ENCODE measurements around the gene PTPRO. TPM values are rescaled to one million over a fixed set of nuclear protein-coding genes. Genes with fewer than 3 reads are reported as not detected.

Gene PTPRO
- total RNA-seq, 2 experiments from 2014 or later = 0.17 to 0.25 TPM

- H3K27ac Mint-ChIP-seq = no peak overlapping the region
- intact Hi-C loops (cut with micrococcal nuclease) = no loop called here
- no peaks in the 10 kb centered on the region for H3K9me3 Mint-ChIP-seq
- H3K36me3 Mint-ChIP-seq (ENCODE audit: low read depth) = no peaks in the 10 kb centered on the region
- no peak overlapping the region for H3K4me3 Mint-ChIP-seq
- CTCF ChIA-PET = interaction anchor here (0.6 kb wide), 1 partner anchor 228 kb away, joined by 5 read pairs; no protein-coding TSS in a partner anchor
- H3K27me3 Mint-ChIP-seq (ENCODE audit: low read depth) = no peaks in the 10 kb centered on the region
- no peaks in the 10 kb centered on the region for H3K4me1 Mint-ChIP-seq (ENCODE audit: low read depth)
- DNase-seq = no peak
Observed at GRCh38 chr12:15629108-15629507, 306.8 kb downstream of the PTPRO start.

- CTCF ChIA-PET = no interaction called here
- no peak for DNase-seq
- H3K36me3 Mint-ChIP-seq (ENCODE audit: low read depth) = no peaks in the 10 kb centered on the region
Observed at GRCh38 chr12:15629761-15630160, 307.5 kb downstream of the PTPRO start.

GRCh38 chr12:15631007-15631715 lies 308.9 kb downstream of the PTPRO start:
- DNase-seq = no peak
- Mint-ChIP-seq H3K4me1 (ENCODE audit: low read depth) (no peaks in the 10 kb centered on the region), H3K27me3 (ENCODE audit: low read depth) (no peaks in the 10 kb centered on the region), H3K36me3 (ENCODE audit: low read depth) (no peaks in the 10 kb centered on the region), H3K9me3 (no peaks in the 10 kb centered on the region), H3K4me3 (no peak overlapping the region), H3K27ac (no peak overlapping the region)
- CTCF ChIA-PET = no interaction called here
- intact Hi-C loops (cut with micrococcal nuclease) = no loop called here

More at GRCh38 chr12:15629761-15630160, 307.5 kb downstream of the PTPRO start:
- no peaks in the 10 kb centered on the region for H3K27me3 Mint-ChIP-seq (ENCODE audit: low read depth)
- no peaks in the 10 kb centered on the region for H3K4me1 Mint-ChIP-seq (ENCODE audit: low read depth)
- no peak overlapping the region for H3K27ac Mint-ChIP-seq
- intact Hi-C loops (cut with micrococcal nuclease) = no loop called here
- H3K4me3 Mint-ChIP-seq = no peak overlapping the region
- no peaks in the 10 kb centered on the region for H3K9me3 Mint-ChIP-seq

GRCh38 chr12:15632708-15633107 lies 310.4 kb downstream of the PTPRO start:
- H3K27ac Mint-ChIP-seq = no peak overlapping the region
- intact Hi-C loops (cut with micrococcal nuclease) = no loop called here
- no peaks in the 10 kb centered on the region for H3K4me1 Mint-ChIP-seq (ENCODE audit: low read depth)
- no peaks in the 10 kb centered on the region for H3K36me3 Mint-ChIP-seq (ENCODE audit: low read depth)
- no peaks in the 10 kb centered on the region for H3K9me3 Mint-ChIP-seq
- no peak overlapping the region for H3K4me3 Mint-ChIP-seq
- no peak for DNase-seq
- H3K27me3 Mint-ChIP-seq (ENCODE audit: low read depth) = no peaks in the 10 kb centered on the region
- CTCF ChIA-PET = no interaction called here

GRCh38 chr12:15633201-15633600 lies 310.9 kb downstream of the PTPRO start:
- CTCF ChIA-PET = no interaction called here
- intact Hi-C loops (cut with micrococcal nuclease) = no loop called here
- Mint-ChIP-seq H3K4me1 (ENCODE audit: low read depth) (no peaks in the 10 kb centered on the region), H3K36me3 (ENCODE audit: low read depth) (no peaks in the 10 kb centered on the region), H3K27me3 (ENCODE audit: low read depth) (no peaks in the 10 kb centered on the region), H3K27ac (no peak overlapping the region), H3K4me3 (no peak overlapping the region), H3K9me3 (no peaks in the 10 kb centered on the region)
- no peak for DNase-seq

GRCh38 chr12:15634010-15634683 lies 311.8 kb downstream of the PTPRO start:
- CTCF ChIA-PET = no interaction called here
- intact Hi-C loops (cut with micrococcal nuclease) = no loop called here
- DNase-seq = no peak
- H3K4me1 Mint-ChIP-seq (ENCODE audit: low read depth) = no peaks in the 10 kb centered on the region
- no peaks in the 10 kb centered on the region for H3K9me3 Mint-ChIP-seq
- H3K36me3 Mint-ChIP-seq (ENCODE audit: low read depth) = no peaks in the 10 kb centered on the region
- no peak overlapping the region for H3K27ac Mint-ChIP-seq
- no peaks in the 10 kb centered on the region for H3K27me3 Mint-ChIP-seq (ENCODE audit: low read depth)
- no peak overlapping the region for H3K4me3 Mint-ChIP-seq

- H3K36me3 Mint-ChIP-seq (ENCODE audit: low read depth) = no peaks in the 10 kb centered on the region
- DNase-seq = no peak
- no peaks in the 10 kb centered on the region for H3K9me3 Mint-ChIP-seq
- no peak overlapping the region for H3K27ac Mint-ChIP-seq
- no peak overlapping the region for H3K4me3 Mint-ChIP-seq
- intact Hi-C loops (cut with micrococcal nuclease) = no loop called here
- H3K4me1 Mint-ChIP-seq (ENCODE audit: low read depth) = no peaks in the 10 kb centered on the region
- CTCF ChIA-PET = no interaction called here
- no peaks in the 10 kb centered on the region for H3K27me3 Mint-ChIP-seq (ENCODE audit: low read depth)
Observed at GRCh38 chr12:15636060-15636890, 314.0 kb downstream of the PTPRO start.

GRCh38 chr12:15638231-15638630 lies 315.9 kb downstream of the PTPRO start:
- no peak overlapping the region for H3K27ac Mint-ChIP-seq
- H3K4me1 Mint-ChIP-seq (ENCODE audit: low read depth) = no peaks in the 10 kb centered on the region
- no peaks in the 10 kb centered on the region for H3K9me3 Mint-ChIP-seq
- CTCF ChIA-PET = no interaction called here
- no peak overlapping the region for H3K4me3 Mint-ChIP-seq
- H3K27me3 Mint-ChIP-seq (ENCODE audit: low read depth) = no peaks in the 10 kb centered on the region
- H3K36me3 Mint-ChIP-seq (ENCODE audit: low read depth) = no peaks in the 10 kb centered on the region
- DNase-seq = no peak
- intact Hi-C loops (cut with micrococcal nuclease) = no loop called here

GRCh38 chr12:15644700-15645099 lies 322.4 kb downstream of the PTPRO start:
- H3K4me3 Mint-ChIP-seq = no peak overlapping the region
- H3K27ac Mint-ChIP-seq = no peak overlapping the region
- H3K9me3 Mint-ChIP-seq = no peaks in the 10 kb centered on the region
- no peaks in the 10 kb centered on the region for H3K4me1 Mint-ChIP-seq (ENCODE audit: low read depth)
- intact Hi-C loops (cut with micrococcal nuclease) = no loop called here
- H3K27me3 Mint-ChIP-seq (ENCODE audit: low read depth) = no peaks in the 10 kb centered on the region
- DNase-seq = no peak
- H3K36me3 Mint-ChIP-seq (ENCODE audit: low read depth) = no peaks in the 10 kb centered on the region
- CTCF ChIA-PET = no interaction called here

GRCh38 chr12:15646581-15646980 lies 324.3 kb downstream of the PTPRO start:
- Mint-ChIP-seq H3K9me3 (no peaks in the 10 kb centered on the region), H3K4me3 (no peak overlapping the region), H3K27ac (no peak overlapping the region), H3K4me1 (ENCODE audit: low read depth) (no peaks in the 10 kb centered on the region), H3K36me3 (ENCODE audit: low read depth) (no peaks in the 10 kb centered on the region), H3K27me3 (ENCODE audit: low read depth) (no peaks in the 10 kb centered on the region)
- CTCF ChIA-PET = no interaction called here
- intact Hi-C loops (cut with micrococcal nuclease) = no loop called here
- no peak for DNase-seq

Data from activated naive CD4-positive, alpha-beta T cell treated with anti-CD3 and anti-CD28 coated beads for 36 hours (primary cell).